HG03103 (cell line): ENCODE measurements around the gene FSIP1.

ENCODE experiments used
- ATAC-seq: cut with Tn5 transposase; IDR thresholded peaks from one replicate; pipeline ENCODE4 v1.9.1; 2021; ENCODE audit warnings: low read depth; ENCODE audit not compliant: unreplicated experiment

Gene FSIP1

GRCh38 chr15:39721893-39722292 lies 60.7 kb downstream of the FSIP1 start:
- ATAC-seq, result no peak

- no peak for ATAC-seq
Observed at GRCh38 chr15:39720621-39721611, 61.7 kb downstream of the FSIP1 start.

GRCh38 chr15:39720081-39720480 lies 62.6 kb downstream of the FSIP1 start:
- ATAC-seq, result no peak

- no peak for ATAC-seq
Observed at GRCh38 chr15:39719109-39719508, 63.5 kb downstream of the FSIP1 start.

- no peak for ATAC-seq
Observed at GRCh38 chr15:39717134-39717533, 65.5 kb downstream of the FSIP1 start.

GRCh38 chr15:39714251-39714650 lies 68.4 kb downstream of the FSIP1 start:
- no peak for ATAC-seq

GRCh38 chr15:39713846-39714245 lies 68.8 kb downstream of the FSIP1 start:
- no peak for ATAC-seq

GRCh38 chr15:39710681-39711080 lies 72.0 kb downstream of the FSIP1 start:
- ATAC-seq, result no peak

GRCh38 chr15:39709941-39710340 lies 72.7 kb downstream of the FSIP1 start:
- ATAC-seq, result no peak

- ATAC-seq, result no peak
Observed at GRCh38 chr15:39706206-39706605, 76.4 kb downstream of the FSIP1 start.

- ATAC-seq, result no peak
Observed at GRCh38 chr15:39704689-39705088, 78.0 kb downstream of the FSIP1 start.

- ATAC-seq, result no peak
Observed at GRCh38 chr15:39704235-39704634, 78.4 kb downstream of the FSIP1 start.

- no peak for ATAC-seq
Observed at GRCh38 chr15:39701988-39702387, 80.7 kb downstream of the FSIP1 start.

GRCh38 chr15:39700375-39700700 lies 82.3 kb downstream of the FSIP1 start:
- no peak for ATAC-seq

- no peak for ATAC-seq
Observed at GRCh38 chr15:39699516-39700374, 82.9 kb downstream of the FSIP1 start.

GRCh38 chr15:39698444-39699390 lies 83.9 kb downstream of the FSIP1 start:
- no peak for ATAC-seq

GRCh38 chr15:39697509-39697908 lies 85.1 kb downstream of the FSIP1 start:
- no peak for ATAC-seq

GRCh38 chr15:39695793-39696192 lies 86.8 kb downstream of the FSIP1 start:
- no peak for ATAC-seq

- ATAC-seq, result no peak
Observed at GRCh38 chr15:39692356-39693327, 90.0 kb downstream of the FSIP1 start.
